Body of pancreas (tissue), 4 donors: ENCODE measurements around the gene CFAP92.

Source experiments
- CTCF ChIP-seq, 7 experiments: fragments of 450-650 bp in 4 of 7; fragments of 200-600 bp in 3 of 7; sonication (generic) in 3 of 7; IDR thresholded peaks; one replicate each; pipeline ENCODE4 v1.5.1; 2016 to 2019; ENCODE audit warnings: antibody characterized with exemption in 7 of 7
- POLR2A ChIP-seq, 3 donors: fragments of 450-650 bp; IDR thresholded peaks; one replicate each; pipeline ENCODE4 v1.6.1; 2016; ENCODE audit warnings: antibody characterized with exemption in 3 of 3, mild to moderate bottlenecking in 2 of 3

GRCh38 chr3:128935922-128936321, 58.0 kb downstream of the CFAP92 start:
- no peak for TF ChIP-seq CTCF (IDR thresholded peaks at IDR 0.05)
- TF ChIP-seq POLR2A (IDR thresholded peaks at IDR 0.05): no peak
